Adipocyte (in vitro differentiated cells): ENCODE results near the gene TMEM138.
A peak's percentile ranks its signal among the peaks of the same experiment; 100 is the strongest.

Source experiments
- DNase-seq: peaks from one replicate; pipeline ENCODE4 v3.0.0-alpha.2; 2015; ENCODE audit warnings: low read depth
- H3K27me3 ChIP-seq: replicated peaks from 2 replicates; pipeline ENCODE4 v1.7.0; 2013; ENCODE audit warnings: mild to moderate bottlenecking, low read length, moderate library complexity; ENCODE audit not compliant: control insufficient read depth, insufficient read depth
- H3K36me3 ChIP-seq: 2 replicates; pipeline ENCODE4 v1.7.0; 2013; ENCODE audit warnings: low read length, mild to moderate bottlenecking, moderate library complexity; ENCODE audit not compliant: control insufficient read depth, insufficient read depth, severe bottlenecking
- H3K4me1 ChIP-seq: 2 replicates; pipeline ENCODE4 v1.7.0; 2013; ENCODE audit warnings: mild to moderate bottlenecking, low read length, moderate library complexity; ENCODE audit not compliant: control insufficient read depth, insufficient read depth
- H3K4me3 ChIP-seq: 2 replicates; pipeline ENCODE4 v1.7.0; 2013; ENCODE audit warnings: mild to moderate bottlenecking, low read length, moderate library complexity
- H3K9ac ChIP-seq: 2 replicates; pipeline ENCODE4 v1.7.0; 2013; ENCODE audit warnings: mild to moderate bottlenecking, low read length, moderate library complexity
- H3K9me3 ChIP-seq: 2 replicates; pipeline ENCODE4 v1.7.0; 2013; ENCODE audit warnings: mild to moderate bottlenecking, low read length, moderate library complexity; ENCODE audit not compliant: control insufficient read depth

TMEM138 gene

DNA sequence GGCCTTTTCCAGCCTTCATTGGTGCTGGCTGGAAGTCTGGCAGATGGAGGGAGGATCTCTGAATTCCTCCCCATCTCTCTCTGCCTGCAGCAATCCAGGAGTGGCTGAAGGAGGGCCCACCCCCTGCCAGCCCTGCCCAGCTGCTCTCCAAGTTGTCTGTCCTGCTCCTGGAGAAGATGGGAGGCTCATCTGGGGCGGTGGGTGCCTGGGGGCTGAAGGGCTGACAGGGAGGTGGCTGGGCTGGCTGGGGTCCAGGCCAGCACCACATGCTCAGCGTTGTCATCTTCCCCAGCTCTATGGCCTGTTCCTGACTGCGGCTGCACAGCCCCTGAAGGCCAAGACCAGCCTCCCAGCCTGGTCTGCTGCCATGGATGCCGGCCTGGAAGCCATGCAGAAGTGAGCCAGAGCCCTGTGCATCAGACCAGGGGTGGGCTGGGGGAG is 17.0 kb upstream of the TMEM138 start:
- Histone ChIP-seq H3K4me3 (no peak overlapping the region), H3K9me3 (no peaks in the 10 kb centered on the region), H3K4me1 (no peaks in the 10 kb centered on the region), H3K9ac (no peak overlapping the region), H3K36me3 (peaks cover 19% of the 10 kb centered on the region), H3K27me3 (no peaks in the 10 kb centered on the region)
- peak; percentile 42 for DNase-seq

- H3K27me3 ChIP-seq, result no peaks in the 10 kb centered on the region
- H3K9me3 ChIP-seq, result no peaks in the 10 kb centered on the region
- no peak for DNase-seq
- H3K4me3 ChIP-seq, result no peak overlapping the region
- no peaks in the 10 kb centered on the region for H3K4me1 ChIP-seq
- no peak overlapping the region for H3K9ac ChIP-seq
- peaks cover 28% of the 10 kb centered on the region for H3K36me3 ChIP-seq
These were observed 16.0 kb upstream of the TMEM138 start for GRCh38 chr11:61345954-61346843.

- H3K27me3 ChIP-seq, result no peaks in the 10 kb centered on the region
These were observed 14.2 kb upstream of the TMEM138 start for GRCh38 chr11:61347916-61348461.

GRCh38 chr11:61349189-61349751 is 12.9 kb upstream of the TMEM138 start:
- H3K36me3 ChIP-seq, result peaks cover 45% of the 10 kb centered on the region
- H3K9me3 ChIP-seq, result no peaks in the 10 kb centered on the region
- no peak overlapping the region for H3K4me3 ChIP-seq
- H3K9ac ChIP-seq, result no peak overlapping the region
- peaks cover 12% of the 10 kb centered on the region for H3K4me1 ChIP-seq
- no peaks in the 10 kb centered on the region for H3K27me3 ChIP-seq
- DNase-seq, result no peak

More at GRCh38 chr11:61347916-61348461, 14.2 kb upstream of the TMEM138 start:
- H3K9me3 ChIP-seq, result no peaks in the 10 kb centered on the region
- no peak overlapping the region for H3K9ac ChIP-seq
- peaks cover 34% of the 10 kb centered on the region for H3K36me3 ChIP-seq
- peaks cover 12% of the 10 kb centered on the region for H3K4me1 ChIP-seq
- no peak for DNase-seq
- no peak overlapping the region for H3K4me3 ChIP-seq

- peaks cover 12% of the 10 kb centered on the region for H3K4me1 ChIP-seq
- no peak overlapping the region for H3K4me3 ChIP-seq
- no peak overlapping the region for H3K9ac ChIP-seq
- peaks cover 49% of the 10 kb centered on the region for H3K36me3 ChIP-seq
- H3K27me3 ChIP-seq, result no peaks in the 10 kb centered on the region
- no peaks in the 10 kb centered on the region for H3K9me3 ChIP-seq
- no peak for DNase-seq
These were observed 12.3 kb upstream of the TMEM138 start for GRCh38 chr11:61349916-61350315.

GRCh38 chr11:61350336-61350735 is 11.8 kb upstream of the TMEM138 start:
- DNase-seq, result no peak
- Histone ChIP-seq H3K4me1 (peaks cover 12% of the 10 kb centered on the region), H3K27me3 (no peaks in the 10 kb centered on the region), H3K4me3 (no peak overlapping the region), H3K9me3 (no peaks in the 10 kb centered on the region), H3K36me3 (peaks cover 49% of the 10 kb centered on the region), H3K9ac (no peak overlapping the region)

GRCh38 chr11:61350803-61351202 is 11.4 kb upstream of the TMEM138 start:
- Histone ChIP-seq H3K27me3 (no peaks in the 10 kb centered on the region), H3K9ac (no peak overlapping the region), H3K36me3 (peaks cover 49% of the 10 kb centered on the region), H3K4me3 (no peak overlapping the region), H3K4me1 (peaks cover 12% of the 10 kb centered on the region), H3K9me3 (no peaks in the 10 kb centered on the region)
- DNase-seq, result no peak

DNA sequence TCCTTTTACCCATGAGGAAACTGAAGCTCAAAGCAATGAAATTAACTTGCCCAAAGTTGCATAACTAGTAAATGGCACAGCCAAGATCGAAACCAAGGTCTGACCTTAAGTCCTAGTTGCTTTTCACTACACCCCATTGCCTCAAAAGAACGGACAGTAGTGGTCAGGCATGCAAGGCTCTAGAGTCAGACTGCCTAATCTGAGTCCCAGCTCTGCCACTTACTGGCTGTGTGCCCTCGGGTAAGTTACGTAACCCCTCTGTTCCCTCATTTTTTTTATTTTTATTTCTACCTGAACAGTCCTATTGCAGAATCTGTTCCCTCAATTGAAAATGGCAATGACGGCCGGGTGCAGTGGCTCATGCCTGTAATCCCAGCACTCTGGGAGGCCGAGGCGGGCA is 10.1 kb upstream of the TMEM138 start:
- no peak overlapping the region for H3K4me3 ChIP-seq
- no peaks in the 10 kb centered on the region for H3K9me3 ChIP-seq
- no peak for DNase-seq
- no peaks in the 10 kb centered on the region for H3K27me3 ChIP-seq
- peaks cover 49% of the 10 kb centered on the region for H3K36me3 ChIP-seq
- no peak overlapping the region for H3K9ac ChIP-seq
- H3K4me1 ChIP-seq, result peaks cover 12% of the 10 kb centered on the region

- DNase-seq, result no peak
- Histone ChIP-seq H3K9me3 (no peaks in the 10 kb centered on the region), H3K4me1 (peaks cover 12% of the 10 kb centered on the region), H3K36me3 (peaks cover 51% of the 10 kb centered on the region), H3K27me3 (no peaks in the 10 kb centered on the region), H3K9ac (no peak overlapping the region), H3K4me3 (no peak overlapping the region)
These were observed 8.8 kb upstream of the TMEM138 start for GRCh38 chr11:61353131-61354067.

DNA sequence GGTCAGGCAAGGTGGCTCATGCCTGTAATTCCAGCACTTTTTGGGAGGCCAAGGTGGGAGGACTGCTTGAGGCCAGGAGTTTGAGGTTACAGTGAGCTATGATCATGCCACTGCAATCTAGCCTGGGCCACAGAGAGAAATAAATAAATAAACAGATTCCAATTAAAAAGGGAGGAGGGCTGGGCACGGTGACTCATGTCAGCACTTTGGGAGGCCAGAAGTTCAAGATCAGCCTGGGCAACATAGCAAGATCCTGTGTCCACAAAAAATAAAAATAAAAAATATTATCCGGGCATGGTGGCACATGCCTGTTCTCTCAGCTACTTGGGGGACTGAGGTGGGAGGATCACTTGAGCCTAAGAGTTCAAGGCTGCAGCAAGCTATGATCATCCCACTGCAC is 8.0 kb upstream of the TMEM138 start:
- no peak overlapping the region for H3K9ac ChIP-seq
- no peak for DNase-seq
- H3K36me3 ChIP-seq, result peaks cover 43% of the 10 kb centered on the region
- no peaks in the 10 kb centered on the region for H3K27me3 ChIP-seq
- no peaks in the 10 kb centered on the region for H3K9me3 ChIP-seq
- H3K4me3 ChIP-seq, result no peak overlapping the region
- H3K4me1 ChIP-seq, result peaks cover 12% of the 10 kb centered on the region

DNA sequence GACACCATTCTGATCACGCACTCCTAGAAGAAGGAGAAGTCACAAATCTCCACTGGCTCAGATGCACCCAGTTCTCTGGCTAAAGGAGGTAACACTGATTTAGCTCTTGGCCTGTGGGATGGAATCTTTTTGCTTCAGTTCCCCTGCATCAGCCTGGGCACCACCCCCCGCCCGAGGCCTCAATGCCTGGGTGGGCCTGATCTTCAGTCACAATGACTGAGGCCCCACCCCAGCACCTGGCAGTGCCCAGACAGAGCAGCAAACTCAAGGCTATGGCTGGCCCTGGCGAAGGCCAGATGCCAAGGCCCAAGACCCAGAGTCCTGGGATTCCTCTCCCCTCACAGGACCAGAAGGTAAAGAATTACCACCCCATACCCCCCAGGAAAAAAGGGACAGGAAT is 5.5 kb upstream of the TMEM138 start:
- Histone ChIP-seq H3K36me3 (peaks cover 26% of the 10 kb centered on the region), H3K4me1 (peaks cover 22% of the 10 kb centered on the region), H3K9me3 (no peaks in the 10 kb centered on the region), H3K4me3 (no peak overlapping the region), H3K27me3 (no peaks in the 10 kb centered on the region), H3K9ac (no peak overlapping the region)
- no peak for DNase-seq
